ENCODE data around the gene ZBTB7A.

GRCh38 chr19:4043401-4043800 lies 23.3 kb downstream of the ZBTB7A start:
- TF ChIP-seq CTCF (IDR thresholded peaks at IDR 0.05), result no peak
- TF ChIP-seq POLR2A (IDR thresholded peaks at IDR 0.05), result no peak

All from tibial nerve (tissue), 3 donors.